ENCODE results near the gene FRS3.

GRCh38 chr6:41756354-41756753 is 23.3 kb downstream of the FRS3 start:
- TF ChIP-seq CTCF (IDR thresholded peaks at IDR 0.05; ENCODE audit: insufficient read depth, low read depth, low read length) (no peak), EZH2 (IDR thresholded peaks at IDR 0.05; ENCODE audit: insufficient read depth, low read length) (no peak)
